WI38 (cell line): ENCODE data around the gene PRL.

Source experiments
- H3K4me3 ChIP-seq: 2 replicates; pipeline ENCODE4 v1.5.1; 2011; ENCODE audit warnings: low read depth, mild to moderate bottlenecking, control low read depth, low read length
- TF ChIP-seq, protein P1 (sequence below): IDR thresholded peaks from 2 replicates; pipeline ENCODE4 v1.5.1; 2012; ENCODE audit warnings: low read depth, mild to moderate bottlenecking, control low read depth, low read length

PRL gene

GRCh38 chr6:22249711-22250350 is 47.0 kb downstream of the PRL start:
- H3K4me3 ChIP-seq, result no peak overlapping the region
- TF ChIP-seq, protein P1, sequence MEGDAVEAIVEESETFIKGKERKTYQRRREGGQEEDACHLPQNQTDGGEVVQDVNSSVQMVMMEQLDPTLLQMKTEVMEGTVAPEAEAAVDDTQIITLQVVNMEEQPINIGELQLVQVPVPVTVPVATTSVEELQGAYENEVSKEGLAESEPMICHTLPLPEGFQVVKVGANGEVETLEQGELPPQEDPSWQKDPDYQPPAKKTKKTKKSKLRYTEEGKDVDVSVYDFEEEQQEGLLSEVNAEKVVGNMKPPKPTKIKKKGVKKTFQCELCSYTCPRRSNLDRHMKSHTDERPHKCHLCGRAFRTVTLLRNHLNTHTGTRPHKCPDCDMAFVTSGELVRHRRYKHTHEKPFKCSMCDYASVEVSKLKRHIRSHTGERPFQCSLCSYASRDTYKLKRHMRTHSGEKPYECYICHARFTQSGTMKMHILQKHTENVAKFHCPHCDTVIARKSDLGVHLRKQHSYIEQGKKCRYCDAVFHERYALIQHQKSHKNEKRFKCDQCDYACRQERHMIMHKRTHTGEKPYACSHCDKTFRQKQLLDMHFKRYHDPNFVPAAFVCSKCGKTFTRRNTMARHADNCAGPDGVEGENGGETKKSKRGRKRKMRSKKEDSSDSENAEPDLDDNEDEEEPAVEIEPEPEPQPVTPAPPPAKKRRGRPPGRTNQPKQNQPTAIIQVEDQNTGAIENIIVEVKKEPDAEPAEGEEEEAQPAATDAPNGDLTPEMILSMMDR, result no peak

GRCh38 chr6:22248513-22249308 is 48.1 kb downstream of the PRL start:
- TF ChIP-seq, protein P1, result no peak
- H3K4me3 ChIP-seq, result no peak overlapping the region

- TF ChIP-seq, protein P1, result no peak
- H3K4me3 ChIP-seq, result no peak overlapping the region
These were observed 48.8 kb downstream of the PRL start for GRCh38 chr6:22247916-22248482.

GRCh38 chr6:22240025-22240424 is 56.8 kb downstream of the PRL start:
- TF ChIP-seq, protein P1, result no peak

DNA sequence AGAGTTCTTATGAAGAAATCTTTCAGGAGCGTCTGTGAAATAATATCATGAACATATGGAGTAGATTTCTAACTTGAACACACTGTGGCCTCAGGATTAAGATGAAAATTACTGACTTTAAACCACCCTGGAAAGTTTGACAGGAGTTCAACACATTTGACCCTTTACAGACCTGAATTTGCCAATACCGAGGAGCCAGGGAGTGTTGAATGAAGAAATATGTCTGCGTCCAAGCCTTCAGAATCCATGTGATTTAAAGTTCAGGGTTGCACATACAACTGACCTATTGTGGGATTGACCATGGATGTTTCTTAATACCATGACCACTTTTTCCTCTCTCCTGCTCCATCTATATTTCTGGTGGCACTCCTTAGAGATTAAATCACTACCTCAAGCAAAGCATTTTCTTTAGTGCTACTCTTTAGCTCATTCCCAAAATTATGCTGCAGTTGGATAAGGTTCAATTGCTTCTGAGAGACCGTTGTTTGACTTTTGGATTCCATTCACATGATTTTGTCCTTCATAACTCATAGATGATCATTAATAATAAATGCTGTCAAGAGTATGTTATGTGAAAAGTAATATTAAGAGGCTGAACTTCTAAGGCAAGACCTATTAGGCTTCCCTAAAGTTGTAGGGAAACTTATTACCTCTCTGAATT is 57.4 kb downstream of the PRL start:
- H3K4me3 ChIP-seq, result no peak overlapping the region

More at GRCh38 chr6:22240025-22240424, 56.8 kb downstream of the PRL start:
- no peak overlapping the region for H3K4me3 ChIP-seq

GRCh38 chr6:22238861-22239260 is 58.0 kb downstream of the PRL start:
- no peak overlapping the region for H3K4me3 ChIP-seq
- TF ChIP-seq, protein P1, result no peak

More for the DNA sequence above, 57.4 kb downstream of the PRL start:
- TF ChIP-seq, protein P1, result no peak

GRCh38 chr6:22237526-22237925 is 59.3 kb downstream of the PRL start:
- TF ChIP-seq, protein P1, result no peak
- no peak overlapping the region for H3K4me3 ChIP-seq
